Fibroblast of villous mesenchyme (primary cell): ENCODE data around the gene DDOST. TPM values are rescaled to one million over a fixed set of nuclear protein-coding genes. Genes with fewer than 3 reads are reported as not detected.

Experiments used
- DNase-seq: peaks from one replicate; pipeline ENCODE4 v3.0.0-alpha.2; 2010; ENCODE audit warnings: low read depth
- H3K4me3 ChIP-seq: 2 replicates; pipeline ENCODE4 v1.5.1; 2011; ENCODE audit warnings: low read depth, mild to moderate bottlenecking, low read length
- total RNA-seq: library from RNA; depleted of rRNA; stranded (reverse); fragments of >200 nt; gene quantifications from 2 replicates; pipeline ENCODE4 v1.2.3, GENCODE V29; 2012
- TF ChIP-seq, protein P1 (sequence below): IDR thresholded peaks from 2 replicates; pipeline ENCODE4 v1.5.1; 2012; ENCODE audit warnings: low read depth, mild to moderate bottlenecking, low read length; ENCODE audit not compliant: insufficient read depth

DDOST gene
- total RNA-seq, 1 donor = 203 TPM

DNA sequence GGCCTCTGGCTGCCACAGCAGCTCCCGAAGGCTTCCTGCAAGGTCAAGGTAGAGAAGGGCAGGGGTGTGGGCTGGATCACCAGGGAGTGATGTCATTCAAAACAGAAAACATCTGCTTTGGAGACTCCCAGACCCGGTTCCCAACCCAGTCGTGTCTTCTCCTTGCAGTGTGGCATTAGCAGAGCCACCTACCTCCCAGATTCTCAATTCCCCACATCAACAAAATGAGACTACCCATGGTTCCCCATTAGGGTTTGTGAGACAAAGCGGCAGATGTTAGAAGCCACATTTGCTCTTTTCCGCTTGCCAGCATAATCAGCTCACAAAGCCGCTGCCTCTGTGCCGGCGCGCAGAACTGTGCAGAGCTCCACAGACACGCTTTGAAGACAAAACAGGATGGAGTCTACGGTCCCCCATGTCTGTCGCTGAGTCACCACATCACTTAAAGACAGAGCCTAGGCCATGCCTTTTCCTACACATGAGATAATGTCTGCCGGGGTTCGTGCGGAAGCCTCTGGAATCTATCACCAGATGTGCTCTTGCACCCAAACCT lies 44.1 kb upstream of the DDOST start:
- no peak overlapping the region for H3K4me3 ChIP-seq
- no peak for DNase-seq
- TF ChIP-seq, protein P1, sequence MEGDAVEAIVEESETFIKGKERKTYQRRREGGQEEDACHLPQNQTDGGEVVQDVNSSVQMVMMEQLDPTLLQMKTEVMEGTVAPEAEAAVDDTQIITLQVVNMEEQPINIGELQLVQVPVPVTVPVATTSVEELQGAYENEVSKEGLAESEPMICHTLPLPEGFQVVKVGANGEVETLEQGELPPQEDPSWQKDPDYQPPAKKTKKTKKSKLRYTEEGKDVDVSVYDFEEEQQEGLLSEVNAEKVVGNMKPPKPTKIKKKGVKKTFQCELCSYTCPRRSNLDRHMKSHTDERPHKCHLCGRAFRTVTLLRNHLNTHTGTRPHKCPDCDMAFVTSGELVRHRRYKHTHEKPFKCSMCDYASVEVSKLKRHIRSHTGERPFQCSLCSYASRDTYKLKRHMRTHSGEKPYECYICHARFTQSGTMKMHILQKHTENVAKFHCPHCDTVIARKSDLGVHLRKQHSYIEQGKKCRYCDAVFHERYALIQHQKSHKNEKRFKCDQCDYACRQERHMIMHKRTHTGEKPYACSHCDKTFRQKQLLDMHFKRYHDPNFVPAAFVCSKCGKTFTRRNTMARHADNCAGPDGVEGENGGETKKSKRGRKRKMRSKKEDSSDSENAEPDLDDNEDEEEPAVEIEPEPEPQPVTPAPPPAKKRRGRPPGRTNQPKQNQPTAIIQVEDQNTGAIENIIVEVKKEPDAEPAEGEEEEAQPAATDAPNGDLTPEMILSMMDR = no peak

DNA sequence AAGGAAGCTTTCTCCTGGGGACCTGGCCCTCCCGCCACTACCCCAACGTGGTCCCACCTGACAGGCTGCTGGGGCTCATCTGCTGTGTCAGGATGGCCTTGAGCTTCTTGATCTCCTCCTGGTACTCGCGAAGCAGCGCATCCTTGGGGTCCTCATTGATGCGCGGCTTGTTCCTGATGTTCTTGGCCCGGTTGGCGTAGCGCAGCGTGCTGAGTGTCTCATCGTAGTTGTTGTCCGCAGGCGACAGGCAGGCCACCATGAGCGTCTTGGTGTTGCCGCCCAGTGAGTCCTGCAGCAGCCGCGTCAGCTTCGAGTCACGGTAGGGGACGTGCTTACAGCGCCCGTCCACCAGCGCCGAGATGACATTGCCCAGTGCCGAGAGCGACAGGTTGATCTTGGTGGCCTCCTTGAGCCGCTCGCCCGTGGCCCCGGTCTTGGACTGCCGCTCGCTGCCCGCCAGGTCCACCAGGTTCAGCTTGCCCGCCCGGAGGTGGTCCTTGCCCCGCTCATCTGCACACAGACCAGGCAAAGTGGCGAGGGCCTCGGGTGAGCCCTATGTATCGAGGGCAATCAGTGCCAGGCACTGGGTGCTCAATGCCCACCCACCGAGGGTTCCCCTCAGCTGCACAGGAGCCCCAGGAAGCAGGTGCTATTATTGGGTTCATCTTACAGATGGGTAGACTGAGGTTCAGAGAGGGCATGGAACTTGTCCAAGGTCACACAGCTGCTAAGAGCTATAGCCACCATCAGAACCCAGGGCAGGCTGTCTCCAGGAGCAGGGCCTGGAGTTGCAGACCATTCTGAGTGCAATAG lies 43.4 kb upstream of the DDOST start:
- no peak overlapping the region for H3K4me3 ChIP-seq
- no peak for DNase-seq
- TF ChIP-seq, protein P1 = no peak

DNA sequence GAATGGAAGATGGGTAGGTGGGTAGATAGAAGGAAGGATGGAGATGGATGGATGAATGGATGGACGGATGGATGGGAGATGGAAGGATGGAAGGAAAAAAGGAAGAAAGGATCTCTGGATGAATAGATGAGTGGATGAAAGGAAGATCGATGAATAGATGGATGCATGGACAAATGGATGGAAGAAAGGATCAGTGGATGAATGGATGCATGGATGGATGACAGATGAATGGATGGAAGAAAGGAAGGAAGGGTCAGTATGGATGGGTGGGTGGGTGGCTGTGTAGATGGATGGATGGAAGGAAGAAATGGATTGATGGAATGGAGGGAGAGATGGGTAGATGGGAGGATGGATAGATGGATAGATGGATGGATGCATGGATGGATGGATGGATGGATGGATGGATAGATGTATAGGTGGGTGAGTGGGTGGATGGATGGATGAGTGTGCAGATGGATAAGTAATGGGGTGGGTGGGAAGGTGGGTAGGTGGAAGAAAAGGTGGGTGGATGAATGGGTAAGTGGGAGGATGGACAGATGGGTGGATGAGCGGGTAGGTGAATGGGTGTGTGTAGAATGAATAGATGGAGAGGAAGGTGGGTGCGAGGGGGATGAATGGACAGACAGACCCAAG lies 42.1 kb upstream of the DDOST start:
- TF ChIP-seq, protein P1 = no peak
- DNase-seq = no peak
- H3K4me3 ChIP-seq = no peak overlapping the region

DNA sequence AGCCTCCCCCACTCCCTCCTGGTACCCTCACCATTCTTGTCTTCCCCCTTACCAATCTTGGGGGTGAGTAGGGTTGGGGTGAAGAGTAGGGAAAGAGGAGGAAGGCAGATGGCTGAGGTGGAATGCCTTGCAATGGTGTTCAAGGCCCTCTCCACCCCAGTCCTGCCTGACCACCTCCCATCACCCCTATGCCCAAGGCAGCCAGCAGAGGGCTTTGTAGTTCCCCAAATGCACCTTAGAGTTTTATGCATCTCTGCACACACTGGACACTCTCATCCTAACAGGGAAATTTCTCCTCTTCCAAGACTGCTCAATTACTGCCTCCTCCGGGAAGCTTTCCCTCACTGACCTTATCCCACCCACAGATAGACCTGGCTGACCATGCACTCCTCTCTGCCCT lies 41.2 kb upstream of the DDOST start:
- TF ChIP-seq, protein P1 = peak; percentile 64
- peak; percentile 34 for DNase-seq
- H3K4me3 ChIP-seq = no peak overlapping the region

DNA sequence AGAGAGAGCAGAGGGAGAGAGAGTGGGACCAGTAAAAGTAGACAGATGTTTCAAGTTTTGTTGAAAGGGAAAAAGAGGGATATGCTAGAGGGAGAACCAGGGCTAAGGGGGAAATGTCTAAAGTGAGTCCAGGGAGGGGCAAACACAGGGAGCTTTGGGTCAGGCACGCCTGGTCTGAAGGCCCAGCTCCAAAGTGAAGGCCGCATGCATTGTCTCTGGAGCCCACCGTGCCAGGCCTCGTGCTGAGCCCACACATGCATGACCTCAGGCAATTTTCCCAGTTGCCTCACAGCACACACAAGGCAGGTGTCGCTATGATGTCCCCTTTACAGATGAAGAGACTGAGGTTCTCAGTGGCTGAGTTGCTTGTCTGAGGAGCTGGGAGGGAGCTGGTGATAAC lies 40.7 kb upstream of the DDOST start:
- no peak overlapping the region for H3K4me3 ChIP-seq
- no peak for DNase-seq
- TF ChIP-seq, protein P1 = no peak

DNA sequence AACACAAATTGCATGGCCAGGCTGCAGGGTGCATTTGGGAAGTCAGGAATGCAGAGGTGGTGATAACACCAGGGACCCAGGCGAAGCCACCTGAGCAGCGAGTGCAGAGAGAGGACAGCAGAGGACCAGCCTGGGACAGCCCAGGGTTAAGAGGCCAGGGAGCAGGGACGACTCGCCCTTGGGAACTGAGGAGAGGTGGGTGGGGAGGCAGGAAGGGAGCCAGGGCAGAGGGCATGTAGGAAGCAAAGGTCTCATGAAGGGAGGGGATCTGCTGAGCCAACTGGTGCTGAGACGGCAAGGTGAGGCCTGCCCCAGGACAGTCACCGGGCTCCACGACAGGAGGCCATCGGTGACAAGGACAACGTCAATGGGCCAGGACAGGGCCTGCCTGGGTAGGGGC lies 40.3 kb upstream of the DDOST start:
- H3K4me3 ChIP-seq = no peak overlapping the region
- TF ChIP-seq, protein P1 = no peak
- DNase-seq = no peak
